Endothelial cell of umbilical vein (primary cell): Measurements from ENCODE around the gene FLT3LG.

Source experiments
- EZH2 ChIP-seq: IDR thresholded peaks from 2 replicates; pipeline ENCODE4 v1.6.1; 2012; ENCODE audit warnings: borderline replicate concordance, low read depth, mild to moderate bottlenecking, moderate library complexity, low read length, inconsistent platforms; ENCODE audit not compliant: severe bottlenecking
- FOS ChIP-seq: IDR thresholded peaks from 2 replicates; pipeline ENCODE4 v1.6.1; 2011; ENCODE audit warnings: mild to moderate bottlenecking, low read length, moderate library complexity, borderline replicate concordance; ENCODE audit not compliant: insufficient read depth
- GATA2 ChIP-seq: IDR thresholded peaks from 2 replicates; pipeline ENCODE4 v1.7.0; 2011; ENCODE audit warnings: low read depth, mild to moderate bottlenecking, moderate library complexity, mixed read lengths, low read length; ENCODE audit not compliant: insufficient read length, insufficient read depth
- JUN ChIP-seq: IDR thresholded peaks from 2 replicates; pipeline ENCODE4 v1.6.1; 2011; ENCODE audit warnings: borderline replicate concordance, low read depth; ENCODE audit not compliant: insufficient read length, insufficient read depth
- MYC ChIP-seq: IDR thresholded peaks from one replicate; pipeline ENCODE4 v1.6.1; 2011; ENCODE audit warnings: mild to moderate bottlenecking, low read depth, low read length
- POLR2A ChIP-seq: IDR thresholded peaks from 2 replicates; pipeline ENCODE4 v1.6.1; 2012; ENCODE audit warnings: low read depth, mild to moderate bottlenecking, control low read depth, low read length
- POLR2AphosphoS5 ChIP-seq: IDR thresholded peaks from 2 replicates; pipeline ENCODE4 v1.6.1; 2012; ENCODE audit warnings: low read depth, mild to moderate bottlenecking, control low read depth, low read length, moderate library complexity; ENCODE audit not compliant: insufficient read depth
- TF ChIP-seq, protein P1 (sequence below), 2 donors: IDR thresholded peaks; 1 replicate in 1 of 2; 2 replicates in 1 of 2; pipeline ENCODE4 v1.5.1; 2011; ENCODE audit warnings: low read length in 2 of 2, mild to moderate bottlenecking in 2 of 2, moderate library complexity in 2 of 2, control low read depth in 1 of 2, inconsistent platforms in 1 of 2, low read depth in 1 of 2; ENCODE audit not compliant: insufficient read depth in 1 of 2; ENCODE audit errors: extremely low read depth in 1 of 2
- TF ChIP-seq, protein P2 (sequence below): IDR thresholded peaks from 2 replicates; pipeline ENCODE4 v1.6.1; 2011; ENCODE audit not compliant: insufficient read depth, insufficient read length

DNA sequence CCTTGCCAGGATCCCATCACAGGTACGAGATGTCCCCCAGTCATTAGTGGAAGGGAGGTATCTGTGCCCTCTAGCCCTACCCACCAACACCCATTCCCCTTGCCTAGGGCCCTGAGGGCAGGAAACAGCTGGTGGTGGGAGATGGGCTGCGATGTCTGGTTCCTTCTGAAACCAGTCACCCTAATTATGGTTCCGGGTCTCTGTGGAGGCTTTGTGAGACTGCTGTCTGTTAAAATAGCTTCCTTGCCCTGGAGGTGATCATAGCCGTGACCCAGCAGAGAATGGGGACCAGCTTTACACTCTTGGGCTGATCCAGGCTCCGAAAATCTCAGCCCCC, 15.5 kb upstream of the FLT3LG start:
- TF ChIP-seq POLR2AphosphoS5 (no peak), JUN (no peak), POLR2A (no peak), MYC (no peak), GATA2 (no peak), EZH2 (no peak), FOS (no peak)
- TF ChIP-seq, protein P1, sequence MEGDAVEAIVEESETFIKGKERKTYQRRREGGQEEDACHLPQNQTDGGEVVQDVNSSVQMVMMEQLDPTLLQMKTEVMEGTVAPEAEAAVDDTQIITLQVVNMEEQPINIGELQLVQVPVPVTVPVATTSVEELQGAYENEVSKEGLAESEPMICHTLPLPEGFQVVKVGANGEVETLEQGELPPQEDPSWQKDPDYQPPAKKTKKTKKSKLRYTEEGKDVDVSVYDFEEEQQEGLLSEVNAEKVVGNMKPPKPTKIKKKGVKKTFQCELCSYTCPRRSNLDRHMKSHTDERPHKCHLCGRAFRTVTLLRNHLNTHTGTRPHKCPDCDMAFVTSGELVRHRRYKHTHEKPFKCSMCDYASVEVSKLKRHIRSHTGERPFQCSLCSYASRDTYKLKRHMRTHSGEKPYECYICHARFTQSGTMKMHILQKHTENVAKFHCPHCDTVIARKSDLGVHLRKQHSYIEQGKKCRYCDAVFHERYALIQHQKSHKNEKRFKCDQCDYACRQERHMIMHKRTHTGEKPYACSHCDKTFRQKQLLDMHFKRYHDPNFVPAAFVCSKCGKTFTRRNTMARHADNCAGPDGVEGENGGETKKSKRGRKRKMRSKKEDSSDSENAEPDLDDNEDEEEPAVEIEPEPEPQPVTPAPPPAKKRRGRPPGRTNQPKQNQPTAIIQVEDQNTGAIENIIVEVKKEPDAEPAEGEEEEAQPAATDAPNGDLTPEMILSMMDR (IDR thresholded peaks at IDR 0.05; ENCODE audit: extremely low read depth in 1 of 2, insufficient read depth in 1 of 2, low read depth in 1 of 2, low read length in 2 of 2), result no peak
- TF ChIP-seq, protein P2, sequence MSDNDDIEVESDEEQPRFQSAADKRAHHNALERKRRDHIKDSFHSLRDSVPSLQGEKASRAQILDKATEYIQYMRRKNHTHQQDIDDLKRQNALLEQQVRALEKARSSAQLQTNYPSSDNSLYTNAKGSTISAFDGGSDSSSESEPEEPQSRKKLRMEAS, result no peak
